GM12878 (cell line): ENCODE data around the gene RANGRF. TPM values are rescaled to one million over a fixed set of nuclear protein-coding genes. Genes with fewer than 3 reads are reported as not detected.

Experiments
- ATAC-seq: fragments of 200-7000 bp; cut with Tn5 transposase; 3 replicates; pipeline ENCODE4 v1.9.1; 2020; ENCODE audit warnings: mild to moderate bottlenecking, moderate library complexity
- BruUV-seq: library from RNA; stranded (reverse); fragments of 400-500 nt; replicated peaks from 2 replicates; lab custom pipeline; 2021; lab: Mats Ljungman, UMichigan
- CTCF ChIA-PET: fragments of 300-600 bp; sonication (Branson Sonifier 250); formaldehyde crosslinking; extraction: SDS; loops from one replicate; lab custom pipeline; 2021; ENCODE audit warnings: inconsistent platforms; lab: Yijun Ruan, JAX
- POLR2A ChIA-PET: fragments of 350-600 bp; formaldehyde crosslinking; extraction: SDS; loops from one replicate; lab custom pipeline; 2021; ENCODE audit warnings: inconsistent platforms; lab: Charles Lee
- RAD21 ChIA-PET: fragments of 300-600 bp; sonication (Branson Sonifier 250); formaldehyde crosslinking; loops from one replicate; lab custom pipeline; 2023; ENCODE audit warnings: antibody characterized with exemption; ENCODE audit not compliant: unreplicated experiment; lab: Charles Lee
- SMC1A ChIA-PET: fragments of 300-600 bp; sonication (Branson Sonifier 250); formaldehyde crosslinking; loops from one replicate; lab custom pipeline; 2023; ENCODE audit not compliant: unreplicated experiment, uncharacterized antibody; lab: Charles Lee
- DNase-seq: peaks from one replicate; pipeline ENCODE4 v3.0.0-alpha.2; 2011; ENCODE audit warnings: low read depth, low spot score
- FAIRE-seq: peaks from 3 replicates; lab custom pipeline; 2011; peaks lifted over from hg19 to GRCh38; lab: Jason Lieb, UNC
- H2AFZ ChIP-seq: 2 replicates; pipeline ENCODE4 v1.6.0; 2011; ENCODE audit warnings: low read depth, low read length, control low read depth; ENCODE audit not compliant: control insufficient read depth
- H3K27ac ChIP-seq: 2 replicates; pipeline ENCODE4 v1.5.1; 2011; ENCODE audit warnings: control low read depth; ENCODE audit not compliant: control insufficient read depth, insufficient read depth
- H3K27me3 ChIP-seq, 2 experiments: replicated peaks in 1 of 2; 2 replicates each; pipeline versions ENCODE4 v1.6.0 to v1.6.1; 2011; ENCODE audit warnings: low read length in 1 of 2; ENCODE audit not compliant: control insufficient read depth in 2 of 2, insufficient read depth in 2 of 2
- H3K36me3 ChIP-seq, 2 experiments: 2 replicates each; pipeline ENCODE4 v1.5.1; 2011; ENCODE audit warnings: low read length in 1 of 2; ENCODE audit not compliant: control insufficient read depth in 2 of 2, insufficient read depth in 2 of 2
- H3K4me1 ChIP-seq: 2 replicates; pipeline ENCODE4 v1.6.1; 2011; ENCODE audit warnings: mild to moderate bottlenecking, low read length, moderate library complexity, mixed read lengths; ENCODE audit not compliant: control insufficient read depth, insufficient read depth
- H3K4me2 ChIP-seq: 2 replicates; pipeline ENCODE4 v1.6.0; 2011; ENCODE audit warnings: control low read depth; ENCODE audit not compliant: control insufficient read depth, insufficient read depth
- H3K4me3 ChIP-seq: fragments of 200-600 bp; sonication (generic); 2 replicates; pipeline ENCODE4 v1.5.1; 2016
- H3K79me2 ChIP-seq: 2 replicates; pipeline ENCODE4 v1.6.0; 2011; ENCODE audit warnings: low read length; ENCODE audit not compliant: control insufficient read depth, insufficient read depth
- H3K9ac ChIP-seq: 2 replicates; pipeline ENCODE4 v1.8.0; 2011; ENCODE audit warnings: low read length, control low read depth, mixed read lengths; ENCODE audit not compliant: control insufficient read depth, insufficient read depth
- H3K9me3 ChIP-seq: replicated peaks from 3 replicates; pipeline ENCODE4 v1.5.1; 2011; ENCODE audit warnings: mild to moderate bottlenecking, low read length; ENCODE audit not compliant: control insufficient read depth, insufficient read depth
- H4K20me1 ChIP-seq: 2 replicates; pipeline ENCODE4 v1.6.0; 2011; ENCODE audit not compliant: control insufficient read depth, insufficient read depth
- EGR1 ChIP-seq, 2 experiments: IDR thresholded peaks; 1 replicate in 1 of 2; 2 replicates in 1 of 2; pipeline ENCODE4 v1.6.1; 2011 to 2012; ENCODE audit warnings: low read depth in 2 of 2, low read length in 2 of 2, borderline replicate concordance in 1 of 2, mild to moderate bottlenecking in 1 of 2, moderate library complexity in 1 of 2
- HDAC6 ChIP-seq: fragments of 200-600 bp; sonication (generic); IDR thresholded peaks from one replicate; pipeline ENCODE4 v1.8.0; 2017; ENCODE audit warnings: antibody characterized with exemption; ENCODE audit not compliant: unreplicated experiment
- MAX ChIP-seq: IDR thresholded peaks from 2 replicates; pipeline ENCODE4 v1.6.1; 2012; ENCODE audit warnings: low read depth, low read length, improper control_type of control experiment
- NFYA ChIP-seq: IDR thresholded peaks from 2 replicates; pipeline ENCODE4 v1.6.1; 2011; ENCODE audit warnings: low read depth, mild to moderate bottlenecking, low read length, improper control_type of control experiment, borderline replicate concordance
- ZNF207 ChIP-seq: fragments of 450-650 bp; IDR thresholded peaks from 2 replicates; pipeline ENCODE4 v1.6.1; 2014; ENCODE audit warnings: antibody characterized with exemption, mild to moderate bottlenecking, borderline replicate concordance
- ZNF592 ChIP-seq: fragments of 450-650 bp; IDR thresholded peaks from 2 replicates; pipeline ENCODE4 v1.6.1; 2017; ENCODE audit warnings: mild to moderate bottlenecking, moderate library complexity
- ZNF622 ChIP-seq: fragments of 450-650 bp; IDR thresholded peaks from 2 replicates; pipeline ENCODE4 v1.6.1; 2017; ENCODE audit warnings: mild to moderate bottlenecking, inconsistent platforms
- WGBS: methylation state at CpG from one replicate; pipeline ENCODE4 v1.1.6; 2016; ENCODE audit warnings: low lambda C conversion rate; ENCODE audit not compliant: insufficient replicate concordance, insufficient coverage; ENCODE audit errors: missing lambda C conversion rate; 5-methylcytosine and 5-hydroxymethylcytosine counted together
- in situ Hi-C: fragments of 300-500 bp; cut with MboI; formaldehyde crosslinking; loops from 9 replicates; pipeline ENCODE4 v1.14.3; 2018; ENCODE audit warnings: mixed read lengths
- intact Hi-C: fragments of 100-400 bp; cut with micrococcal nuclease; formaldehyde crosslinking; loops from one replicate; pipeline ENCODE4 v1.14.2; 2022; ENCODE audit not compliant: unreplicated experiment
- polyA plus RNA-seq, 11 experiments: library from polyadenylated mRNA; depleted of rRNA in 4 of 11; unstranded in 6 of 11; stranded (reverse) in 5 of 11; fragments of >200 nt; fragmentation: Nextera tagmentation in 4 of 11; fragmentation: Illumina TruSeq in 1 of 11; extraction: Ambion mirVana in 4 of 11; extraction: Trizol in 1 of 11; gene quantifications; 1 replicate in 1 of 11; 2 replicates in 10 of 11; pipeline versions ENCODE4 v1.2.1 to v1.2.3, GENCODE V29; 2011 to 2016; ENCODE audit warnings: inconsistent platforms in 2 of 11, missing spikeins in 2 of 11, low read depth in 1 of 11
- total RNA-seq, 4 experiments: library from RNA; depleted of rRNA in 3 of 4; stranded (reverse); fragments of >200 nt in 3 of 4; fragmentation: Illumina TruSeq in 1 of 4; extraction: Trizol in 1 of 4; gene quantifications; 2 replicates each; pipeline versions ENCODE4 v1.2.1 to v1.2.3, GENCODE V29; 2013 to 2021
- TF ChIP-seq, protein P1 (sequence below): fragments of 450-650 bp; formaldehyde crosslinking; IDR thresholded peaks from 2 replicates; pipeline ENCODE4 v1.5.0; 2022; ENCODE audit warnings: mild to moderate bottlenecking, missing genetic modification characterization

RANGRF gene
- total and polyA plus RNA-seq, 10 of the 15 experiments (the other 5 are each of a cell fraction or from before 2014, with no cell fraction given): 30.1 to 181 (median 61.4) TPM

GRCh38 chr17:8310601-8311123, 22.2 kb downstream of the RANGRF start:
- Histone ChIP-seq H3K4me1 (no peaks in the 10 kb centered on the region), H3K4me3 (no peak overlapping the region), H3K27me3 (no peaks in the 10 kb centered on the region; a peak in 2 of 4 replicates), H4K20me1 (no peaks in the 10 kb centered on the region), H3K4me2 (no peak overlapping the region), H2AFZ (no peak overlapping the region), H3K9me3 (no peaks in the 10 kb centered on the region), H3K27ac (no peak overlapping the region), H3K9ac (no peak overlapping the region), H3K79me2 (no peaks in the 10 kb centered on the region), H3K36me3 (no peaks in the 10 kb centered on the region)
- FAIRE-seq (no peak), ATAC-seq (no peak), DNase-seq (no peak)
- 35% methylated on average over 8 of the region's 10 CpGs for WGBS
- in situ Hi-C loops: no loop called here
- TF ChIP-seq NFYA: no peak
- intact Hi-C loops: no loop called here
- CTCF ChIA-PET: no interaction called here
- RAD21 ChIA-PET: no interaction called here
- no TSS peak for BruUV-seq
- POLR2A ChIA-PET: no interaction called here
- SMC1A ChIA-PET: no interaction called here

DNA sequence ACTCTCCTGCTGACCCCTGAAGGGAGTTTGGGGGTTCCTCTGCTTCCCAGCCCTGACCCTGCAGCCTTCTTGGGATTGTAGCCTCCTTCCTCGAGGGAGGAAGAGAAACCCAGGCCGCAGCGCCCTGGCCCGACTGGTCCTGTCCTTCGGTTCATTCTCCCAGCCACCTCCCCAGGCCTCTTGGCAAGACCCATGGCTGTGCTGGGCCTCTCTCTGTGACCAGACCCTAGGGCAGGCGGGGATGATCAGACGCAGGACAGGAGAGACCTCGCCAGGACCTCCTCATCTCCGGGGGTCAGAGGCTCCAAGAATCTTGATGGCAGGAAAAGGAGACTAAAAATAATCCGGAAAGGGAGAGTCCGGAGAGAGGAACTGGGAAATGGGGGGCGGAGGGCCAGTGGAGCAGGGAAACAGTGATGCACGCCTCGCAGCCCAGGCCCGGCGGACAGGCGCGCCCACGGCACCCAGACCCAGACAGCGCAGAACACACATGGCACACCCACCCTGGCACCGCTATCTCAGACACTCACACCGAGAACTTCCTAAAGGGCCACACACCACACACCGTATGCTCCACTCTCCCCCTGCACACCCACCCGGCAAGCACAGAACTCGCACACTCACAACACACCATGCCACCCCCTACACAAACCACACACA, 22.8 kb downstream of the RANGRF start:
- SMC1A ChIA-PET: no interaction called here
- Histone ChIP-seq H3K27ac (no peak overlapping the region), H3K9me3 (no peaks in the 10 kb centered on the region), H4K20me1 (no peaks in the 10 kb centered on the region), H3K27me3 (no peaks in the 10 kb centered on the region; a peak in 2 of 4 replicates), H3K4me3 (no peak overlapping the region), H3K4me1 (no peaks in the 10 kb centered on the region), H2AFZ (no peak overlapping the region), H3K4me2 (no peak overlapping the region), H3K36me3 (no peaks in the 10 kb centered on the region), H3K79me2 (no peaks in the 10 kb centered on the region), H3K9ac (no peak overlapping the region)
- no TSS peak for BruUV-seq
- DNase-seq: no peak
- WGBS: 47% methylated on average over 22 of the region's 25 CpGs
- FAIRE-seq: no peak
- in situ Hi-C loops (no loop called here), intact Hi-C loops (no loop called here)
- POLR2A ChIA-PET: no interaction called here
- RAD21 ChIA-PET: no interaction called here
- no peak for ATAC-seq
- CTCF ChIA-PET: no interaction called here
- TF ChIP-seq EGR1 (IDR thresholded peaks at IDR 0.05; ENCODE audit: borderline replicate concordance in 1 of 2, low read depth in 2 of 2, low read length in 2 of 2) (no peak), MAX (no peak), ZNF207 (no peak), ZNF622 (no peak), ZNF592 (no peak), HDAC6 (no peak)
- TF ChIP-seq, protein P1, sequence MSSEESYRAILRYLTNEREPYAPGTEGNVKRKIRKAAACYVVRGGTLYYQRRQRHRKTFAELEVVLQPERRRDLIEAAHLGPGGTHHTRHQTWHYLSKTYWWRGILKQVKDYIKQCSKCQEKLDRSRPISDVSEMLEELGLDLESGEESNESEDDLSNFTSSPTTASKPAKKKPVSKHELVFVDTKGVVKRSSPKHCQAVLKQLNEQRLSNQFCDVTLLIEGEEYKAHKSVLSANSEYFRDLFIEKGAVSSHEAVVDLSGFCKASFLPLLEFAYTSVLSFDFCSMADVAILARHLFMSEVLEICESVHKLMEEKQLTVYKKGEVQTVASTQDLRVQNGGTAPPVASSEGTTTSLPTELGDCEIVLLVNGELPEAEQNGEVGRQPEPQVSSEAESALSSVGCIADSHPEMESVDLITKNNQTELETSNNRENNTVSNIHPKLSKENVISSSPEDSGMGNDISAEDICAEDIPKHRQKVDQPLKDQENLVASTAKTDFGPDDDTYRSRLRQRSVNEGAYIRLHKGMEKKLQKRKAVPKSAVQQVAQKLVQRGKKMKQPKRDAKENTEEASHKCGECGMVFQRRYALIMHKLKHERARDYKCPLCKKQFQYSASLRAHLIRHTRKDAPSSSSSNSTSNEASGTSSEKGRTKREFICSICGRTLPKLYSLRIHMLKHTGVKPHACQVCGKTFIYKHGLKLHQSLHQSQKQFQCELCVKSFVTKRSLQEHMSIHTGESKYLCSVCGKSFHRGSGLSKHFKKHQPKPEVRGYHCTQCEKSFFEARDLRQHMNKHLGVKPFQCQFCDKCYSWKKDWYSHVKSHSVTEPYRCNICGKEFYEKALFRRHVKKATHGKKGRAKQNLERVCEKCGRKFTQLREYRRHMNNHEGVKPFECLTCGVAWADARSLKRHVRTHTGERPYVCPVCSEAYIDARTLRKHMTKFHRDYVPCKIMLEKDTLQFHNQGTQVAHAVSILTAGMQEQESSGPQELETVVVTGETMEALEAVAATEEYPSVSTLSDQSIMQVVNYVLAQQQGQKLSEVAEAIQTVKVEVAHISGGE (CRISPR knock-in tag): no peak
